Prostate gland (tissue), 2 donors: Measurements from ENCODE around the gene ORAI1. TPM values are rescaled to one million over a fixed set of nuclear protein-coding genes. Genes with fewer than 3 reads are reported as not detected.
"Not testable (repeated sequence)": the region's sequence is repeated elsewhere in the genome, so short reads cannot be mapped to it uniquely, and the experiment has no call there.

Source experiments
- DNase-seq: peaks from one replicate; pipeline ENCODE4 v3.0.0-alpha.2; 2019; ENCODE audit warnings: low spot score
- H3K27ac ChIP-seq, 2 donors: fragments of 200-600 bp; sonication (generic); 2 replicates each; pipeline ENCODE4 v1.5.1; 2017 to 2019
- H3K27me3 ChIP-seq: fragments of 200-600 bp; sonication (generic); replicated peaks from 2 replicates; pipeline ENCODE4 v1.5.1; 2019; ENCODE audit not compliant: insufficient read depth
- H3K36me3 ChIP-seq, 2 donors: fragments of 200-600 bp; sonication (generic); 1 replicate in 1 of 2; 2 replicates in 1 of 2; pipeline versions ENCODE4 v1.5.1 to v1.8.1; 2017 to 2019
- H3K4me1 ChIP-seq: fragments of 200-600 bp; sonication (generic); replicated peaks from 2 replicates; pipeline ENCODE4 v1.5.1; 2019
- H3K4me3 ChIP-seq, 2 donors: fragments of 200-600 bp; sonication (generic); 2 replicates each; pipeline ENCODE4 v1.5.1; 2017 to 2019
- H3K9me3 ChIP-seq: fragments of 200-600 bp; sonication (generic); 2 replicates; pipeline ENCODE4 v1.5.1; 2017
- CTCF ChIP-seq, 4 experiments: fragments of 200-600 bp in 2 of 4; fragments of 450-650 bp in 2 of 4; sonication (generic) in 2 of 4; IDR thresholded peaks; 1 replicate in 3 of 4; 2 replicates in 1 of 4; pipeline ENCODE4 v1.5.1; 2016 to 2019; ENCODE audit warnings: antibody characterized with exemption in 4 of 4, mild to moderate bottlenecking in 2 of 4, moderate library complexity in 2 of 4
- POLR2A ChIP-seq: fragments of 450-650 bp; IDR thresholded peaks from one replicate; pipeline ENCODE4 v1.6.1; 2016; ENCODE audit warnings: antibody characterized with exemption, mild to moderate bottlenecking
- POLR2AphosphoS5 ChIP-seq: sonication (generic); formaldehyde crosslinking; IDR thresholded peaks from one replicate; pipeline ENCODE4 v1.6.1; 2017; ENCODE audit warnings: antibody characterized with exemption
- WGBS: methylation state at CpG from one replicate; pipeline ENCODE4 v1.1.5; 2018; 5-methylcytosine and 5-hydroxymethylcytosine counted together
- intact Hi-C: fragments of 100-400 bp; cut with DNase I; formaldehyde crosslinking; loops from one replicate; pipeline ENCODE4 v1.14.2; 2022
- total RNA-seq, 2 donors: library from RNA; depleted of rRNA; stranded (reverse); fragments of >200 nt; gene quantifications; one replicate each; pipeline ENCODE4 v1.1.0, GENCODE V29; 2016

ORAI1 gene
- total RNA-seq, 2 donors from 2014 or later, result 5.5 to 71.1 TPM

GRCh38 chr12:121669521-121669900 lies 43.2 kb downstream of the ORAI1 start, which contains the start of gene MORN3:
MORN3 (minus strand) TSS chr12:121669654; CDS start chr12:121669483, 171 bp downstream.
- Histone ChIP-seq H3K27me3 (no peaks in the 10 kb centered on the region), H3K4me1 (no peaks in the 10 kb centered on the region), H3K9me3 (no peaks in the 10 kb centered on the region), H3K36me3 (no peaks in the 10 kb centered on the region), H3K4me3 (no peak within 1 kb of the TSS), H3K27ac (no peak within 1 kb of the TSS)
- DNase-seq, result no peak
- TF ChIP-seq CTCF (IDR thresholded peaks at IDR 0.05), result no peak
- TF ChIP-seq POLR2AphosphoS5, result no peak
- no peak for TF ChIP-seq POLR2A
- 91% methylated on average over 5 of the region's 5 CpGs for WGBS
- intact Hi-C loops, result no loop called here

GRCh38 chr12:121673013-121673511 lies 46.7 kb downstream of the ORAI1 start:
- Histone ChIP-seq H3K9me3 (no peaks in the 10 kb centered on the region), H3K36me3 (no peaks in the 10 kb centered on the region), H3K4me3 (peak overlapping the region; percentile 26 to 28), H3K27ac (peak overlapping the region; percentile 32 to 50), H3K27me3 (no peaks in the 10 kb centered on the region), H3K4me1 (no peaks in the 10 kb centered on the region)
- intact Hi-C loops, result no loop called here
- DNase-seq, result peak; percentile 68
- TF ChIP-seq POLR2AphosphoS5 (peak; percentile 21), POLR2A (no peak), CTCF (IDR thresholded peaks at IDR 0.05) (no peak)
- 33% methylated on average over 12 of the region's 12 CpGs for WGBS

DNA sequence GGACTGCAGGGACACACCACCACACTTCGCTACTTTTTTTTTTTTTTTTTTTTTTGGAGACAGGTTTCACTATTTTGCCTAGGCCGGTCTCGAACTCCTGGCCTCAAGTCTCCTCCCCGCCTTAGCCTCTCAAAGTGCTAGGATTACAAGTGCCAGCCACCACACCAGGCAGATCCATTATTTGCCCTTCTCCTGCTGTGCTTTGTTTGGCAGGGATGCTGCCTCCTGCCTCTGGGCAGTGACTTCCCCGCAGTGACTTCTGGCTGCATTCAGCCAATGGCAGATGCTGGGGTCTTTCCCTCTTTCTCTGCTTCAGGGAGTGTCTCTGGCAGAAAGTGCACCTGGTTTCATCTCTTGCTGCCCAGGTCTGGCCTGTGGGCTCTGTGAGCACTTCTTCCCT lies 49.9 kb downstream of the ORAI1 start:
- H3K27ac ChIP-seq, result no peak overlapping the region
- no peaks in the 10 kb centered on the region for H3K27me3 ChIP-seq
- no peaks in the 10 kb centered on the region for H3K4me1 ChIP-seq
- no peak overlapping the region for H3K4me3 ChIP-seq
- no peaks in the 10 kb centered on the region for H3K36me3 ChIP-seq
- 96% methylated on average over 5 of the region's 5 CpGs for WGBS
- intact Hi-C loops, result loop anchor here (5.0 kb wide), 1 partner anchor 49 kb away; the partner anchor contains the start of gene ORAI1
- DNase-seq, result no peak
- H3K9me3 ChIP-seq, result no peaks in the 10 kb centered on the region
- TF ChIP-seq POLR2AphosphoS5, result no peak
- no peak for TF ChIP-seq POLR2A
- TF ChIP-seq CTCF (IDR thresholded peaks at IDR 0.05), result no peak

GRCh38 chr12:121678305-121678704 lies 52.0 kb downstream of the ORAI1 start:
- 67% methylated on average over 3 of the region's 3 CpGs for WGBS
- Histone ChIP-seq H3K4me1 (no peaks in the 10 kb centered on the region), H3K27ac (no peak overlapping the region), H3K4me3 (no peak overlapping the region), H3K9me3 (no peaks in the 10 kb centered on the region), H3K27me3 (no peaks in the 10 kb centered on the region), H3K36me3 (no peaks in the 10 kb centered on the region)
- intact Hi-C loops, result loop anchor here (5.0 kb wide), 1 partner anchor 51 kb away; the partner anchor contains the start of gene ORAI1
- DNase-seq, result no peak
- TF ChIP-seq CTCF (IDR thresholded peaks at IDR 0.05) (no peak), POLR2AphosphoS5 (no peak), POLR2A (no peak)

DNA sequence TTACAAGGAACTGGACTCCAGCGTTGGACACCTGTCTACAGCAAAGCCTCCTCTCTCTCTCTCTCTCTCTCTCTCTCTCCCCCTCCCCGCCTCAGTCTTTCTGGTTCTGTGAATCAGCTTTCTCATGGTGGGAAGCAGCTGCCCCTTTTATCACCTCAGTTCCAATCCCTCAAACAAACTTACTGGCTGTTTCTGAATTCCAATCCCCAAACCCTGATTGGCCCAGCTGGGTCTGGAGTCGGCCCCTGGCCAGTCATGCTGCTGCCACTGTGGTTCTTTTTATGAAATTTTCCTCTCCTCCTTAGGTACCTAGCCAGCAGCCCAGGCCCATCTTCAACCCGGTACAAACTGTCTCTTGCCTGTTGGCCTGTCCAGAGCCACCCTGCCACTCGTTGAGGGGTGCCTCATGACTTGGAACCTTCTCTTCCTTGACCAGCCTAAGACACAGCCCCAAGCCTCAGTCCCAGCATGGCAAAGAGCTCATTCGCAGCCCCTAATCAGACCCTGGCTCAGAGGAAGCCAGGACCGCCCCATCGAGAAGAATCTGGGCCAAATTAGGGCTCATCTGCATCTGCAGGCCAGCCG lies 52.5 kb downstream of the ORAI1 start:
- Histone ChIP-seq H3K27me3 (no peaks in the 10 kb centered on the region), H3K27ac (no peak overlapping the region), H3K4me3 (no peak overlapping the region), H3K36me3 (no peaks in the 10 kb centered on the region), H3K9me3 (no peaks in the 10 kb centered on the region), H3K4me1 (no peaks in the 10 kb centered on the region)
- WGBS, result 54% methylated on average over 9 of the region's 9 CpGs
- TF ChIP-seq POLR2AphosphoS5 (no peak), CTCF (IDR thresholded peaks at IDR 0.05) (no peak), POLR2A (no peak)
- intact Hi-C loops, result loop anchor here (5.0 kb wide), 1 partner anchor 52 kb away; the partner anchor contains the start of gene ORAI1
- DNase-seq, result no peak

DNA sequence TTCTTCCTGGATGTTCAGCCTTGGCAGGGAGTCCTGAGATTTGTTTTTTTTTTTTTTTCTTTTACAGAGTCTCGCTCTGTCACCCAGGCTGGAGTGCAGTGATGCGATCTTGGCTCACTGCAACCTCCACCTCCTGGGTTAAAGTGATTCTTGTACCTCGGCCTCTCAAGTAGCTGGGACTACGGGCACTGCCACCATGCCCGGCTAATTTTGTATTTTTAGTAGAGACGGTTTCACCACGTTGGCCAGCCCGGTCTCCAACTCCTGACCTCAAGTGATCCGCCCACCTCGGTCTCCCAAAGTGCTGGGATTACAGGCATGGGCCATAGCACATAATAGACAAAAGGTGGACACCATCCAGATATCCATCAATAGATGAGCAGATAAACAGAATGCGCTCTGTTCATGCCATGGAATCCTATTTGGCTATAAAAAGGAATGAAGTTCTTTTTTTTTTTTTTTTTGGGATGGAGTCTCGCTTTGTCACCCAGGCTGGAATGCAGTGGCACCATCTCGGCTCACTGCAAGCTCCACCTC lies 53.4 kb downstream of the ORAI1 start:
- H3K4me1 ChIP-seq, H3K27ac ChIP-seq, H3K9me3 ChIP-seq, H3K4me3 ChIP-seq, H3K36me3 ChIP-seq, H3K27me3 ChIP-seq, DNase-seq: not testable (repeated sequence)
- 53% methylated on average over 13 of the region's 13 CpGs for WGBS
- intact Hi-C loops, result loop anchor here (5.0 kb wide), 3 partner anchors 52 to 177 kb away; partner anchors contain the start of gene ORAI1
